Endodermal cell (in vitro differentiated cells): ENCODE data around the gene LRP3. TPM values are rescaled to one million over a fixed set of nuclear protein-coding genes. Genes with fewer than 3 reads are reported as not detected.

ENCODE experiments used
- DNase-seq: peaks from one replicate; pipeline ENCODE4 v3.0.0-alpha.2; 2017
- H3K27ac ChIP-seq: 2 replicates; pipeline ENCODE4 v1.5.1; 2013; ENCODE audit warnings: mild to moderate bottlenecking, low read depth, low read length, moderate library complexity
- H3K27me3 ChIP-seq: 2 replicates; pipeline ENCODE4 v1.6.1; 2013; ENCODE audit warnings: mild to moderate bottlenecking, low read length, moderate library complexity; ENCODE audit not compliant: insufficient read depth, control insufficient read depth, poor library complexity, severe bottlenecking
- H3K36me3 ChIP-seq: 2 replicates; pipeline ENCODE4 v1.7.0; 2013; ENCODE audit warnings: mild to moderate bottlenecking, low read length, moderate library complexity; ENCODE audit not compliant: control insufficient read depth, insufficient read depth
- H3K4me1 ChIP-seq: one replicate; pipeline ENCODE4 v1.7.0; 2013; ENCODE audit warnings: low read length; ENCODE audit not compliant: control insufficient read depth, insufficient read depth
- H3K4me3 ChIP-seq: 2 replicates; pipeline ENCODE4 v1.5.1; 2013; ENCODE audit warnings: mild to moderate bottlenecking, low read length, moderate library complexity
- H3K9ac ChIP-seq: 2 replicates; pipeline ENCODE4 v1.6.1; 2013; ENCODE audit warnings: mild to moderate bottlenecking, low read length, moderate library complexity; ENCODE audit not compliant: poor library complexity, severe bottlenecking; ENCODE audit errors: extremely low read depth
- H3K9me3 ChIP-seq: 2 replicates; pipeline ENCODE4 v1.6.1; 2013; ENCODE audit warnings: mild to moderate bottlenecking, low read length, moderate library complexity; ENCODE audit not compliant: control insufficient read depth
- H3K27ac Mint-ChIP-seq: 2 replicates; pipeline ENCODE4 v1.8.0; 2020; ENCODE audit warnings: mixed read lengths
- H3K27me3 Mint-ChIP-seq: 2 replicates; pipeline ENCODE4 v1.8.0; 2021; ENCODE audit warnings: mild to moderate bottlenecking, mixed read lengths; ENCODE audit not compliant: insufficient read depth
- H3K36me3 Mint-ChIP-seq: 2 replicates; pipeline ENCODE4 v1.8.0; 2020; ENCODE audit warnings: low read depth, mixed read lengths
- H3K4me1 Mint-ChIP-seq: 2 replicates; pipeline ENCODE4 v1.8.0; 2020; ENCODE audit warnings: mixed read lengths
- H3K4me3 Mint-ChIP-seq: 2 replicates; pipeline ENCODE4 v1.8.0; 2020; ENCODE audit warnings: mild to moderate bottlenecking, moderate library complexity, mixed read lengths
- H3K9me3 Mint-ChIP-seq: 2 replicates; pipeline ENCODE4 v1.8.0; 2020; ENCODE audit warnings: mild to moderate bottlenecking, mixed read lengths
- CTCF ChIP-seq: fragments of 200-600 bp; sonication (generic); conservative IDR thresholded peaks from 2 replicates; pipeline ENCODE4 v1.5.0; 2021; ENCODE audit warnings: antibody characterized with exemption, mild to moderate bottlenecking
- WGBS, 2 experiments: methylation state at CpG; one replicate each; pipeline versions ENCODE4 v1.1.5 to v1.1.7; 2013; ENCODE audit warnings: missing lambda C conversion rate in 2 of 2, mixed read lengths in 1 of 2; ENCODE audit not compliant: insufficient coverage in 1 of 2, insufficient read length in 1 of 2; 5-methylcytosine and 5-hydroxymethylcytosine counted together
- total RNA-seq, 2 donors: library from RNA; stranded (reverse); fragmentation: NEBNext Ultra II Directional in 1 of 2; extraction: Animal tissue kit (Norgen Biotek cat#: 25700) in 1 of 2; gene quantifications; 2 replicates in 1 of 2; 3 replicates in 1 of 2; pipeline ENCODE4 v1.2.1, GENCODE V29; 2021

LRP3 gene
- total RNA-seq, 2 donors from 2014 or later: 21.2 to 34.4 TPM

- Mint-ChIP-seq H3K9me3 (peaks cover 8% of the 10 kb centered on the region), H3K4me3 (no peak overlapping the region)
Observed at GRCh38 chr19:33249740-33250366, 55.7 kb downstream of the LRP3 start.

GRCh38 chr19:33250500-33250899 lies 56.4 kb downstream of the LRP3 start:
- no peak for DNase-seq
- no peaks in the 10 kb centered on the region for H3K4me1 Mint-ChIP-seq
- H3K36me3 ChIP-seq: no peaks in the 10 kb centered on the region
- WGBS, 2 experiments: 91 to 100% methylated on average over 1 of the region's 1 CpG
- H3K9me3 Mint-ChIP-seq: peaks cover 4% of the 10 kb centered on the region
- H3K4me3 Mint-ChIP-seq: no peak overlapping the region
- no peak overlapping the region for H3K27ac Mint-ChIP-seq
- H3K9me3 ChIP-seq: peaks cover 6% of the 10 kb centered on the region
- no peak overlapping the region for H3K9ac ChIP-seq
- H3K36me3 Mint-ChIP-seq: no peaks in the 10 kb centered on the region
- no peak for TF ChIP-seq CTCF
- H3K27me3 Mint-ChIP-seq: no peaks in the 10 kb centered on the region
- H3K4me1 ChIP-seq: no peaks in the 10 kb centered on the region
- H3K27me3 ChIP-seq: no peaks in the 10 kb centered on the region
- H3K27ac ChIP-seq: no peak overlapping the region
- no peak overlapping the region for H3K4me3 ChIP-seq

More at GRCh38 chr19:33249740-33250366, 55.7 kb downstream of the LRP3 start:
- no peak overlapping the region for H3K27ac Mint-ChIP-seq
- H3K27me3 Mint-ChIP-seq: no peaks in the 10 kb centered on the region
- no peaks in the 10 kb centered on the region for H3K4me1 Mint-ChIP-seq
- TF ChIP-seq CTCF: no peak
- H3K9me3 ChIP-seq: peaks cover 8% of the 10 kb centered on the region
- H3K36me3 ChIP-seq: no peaks in the 10 kb centered on the region
- no peaks in the 10 kb centered on the region for H3K27me3 ChIP-seq
- H3K27ac ChIP-seq: no peak overlapping the region
- DNase-seq: no peak
- no peaks in the 10 kb centered on the region for H3K36me3 Mint-ChIP-seq
- H3K9ac ChIP-seq: no peak overlapping the region
- H3K4me3 ChIP-seq: no peak overlapping the region
- no peaks in the 10 kb centered on the region for H3K4me1 ChIP-seq
- WGBS, 2 experiments: 71 to 83% methylated on average over 1 to 3 of the region's 3 CpGs

- H3K36me3 Mint-ChIP-seq: no peaks in the 10 kb centered on the region
- Histone ChIP-seq H3K4me1 (no peaks in the 10 kb centered on the region), H3K9me3 (peaks cover under 1% of the 10 kb centered on the region), H3K27me3 (no peaks in the 10 kb centered on the region), H3K4me3 (no peak overlapping the region), H3K9ac (no peak overlapping the region), H3K36me3 (no peaks in the 10 kb centered on the region), H3K27ac (no peak overlapping the region)
- H3K4me3 Mint-ChIP-seq: no peak overlapping the region
- H3K27me3 Mint-ChIP-seq: no peaks in the 10 kb centered on the region
- TF ChIP-seq CTCF: no peak
- 74 to 76% methylated on average over 5 to 12 of the region's 12 CpGs for WGBS, 2 experiments
- DNase-seq: no peak
- H3K4me1 Mint-ChIP-seq: no peaks in the 10 kb centered on the region
- H3K9me3 Mint-ChIP-seq: no peaks in the 10 kb centered on the region
- H3K27ac Mint-ChIP-seq: no peak overlapping the region
Observed at GRCh38 chr19:33251076-33251475, 56.9 kb downstream of the LRP3 start.
